Activated naive CD8-positive, alpha-beta T cell (primary cell): ENCODE measurements around the gene DCAKD.
A peak's percentile ranks its signal among the peaks of the same experiment; 100 is the strongest.

Experiments
- H3K27ac Mint-ChIP-seq: one replicate; pipeline ENCODE4 v1.8.0; 2021; ENCODE audit warnings: mixed read lengths
- H3K27me3 Mint-ChIP-seq: one replicate; pipeline ENCODE4 v1.8.0; 2021; ENCODE audit warnings: mixed read lengths
- H3K36me3 Mint-ChIP-seq: one replicate; pipeline ENCODE4 v1.8.0; 2021; ENCODE audit warnings: mixed read lengths
- H3K4me1 Mint-ChIP-seq: one replicate; pipeline ENCODE4 v1.8.0; 2021; ENCODE audit warnings: low read depth, mixed read lengths
- H3K4me3 Mint-ChIP-seq: one replicate; pipeline ENCODE4 v1.8.0; 2021; ENCODE audit warnings: mild to moderate bottlenecking, mixed read lengths
- H3K9me3 Mint-ChIP-seq: one replicate; pipeline ENCODE4 v1.8.0; 2021; ENCODE audit warnings: low read depth, mixed read lengths

DCAKD gene, protein sequence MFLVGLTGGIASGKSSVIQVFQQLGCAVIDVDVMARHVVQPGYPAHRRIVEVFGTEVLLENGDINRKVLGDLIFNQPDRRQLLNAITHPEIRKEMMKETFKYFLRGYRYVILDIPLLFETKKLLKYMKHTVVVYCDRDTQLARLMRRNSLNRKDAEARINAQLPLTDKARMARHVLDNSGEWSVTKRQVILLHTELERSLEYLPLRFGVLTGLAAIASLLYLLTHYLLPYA

DNA sequence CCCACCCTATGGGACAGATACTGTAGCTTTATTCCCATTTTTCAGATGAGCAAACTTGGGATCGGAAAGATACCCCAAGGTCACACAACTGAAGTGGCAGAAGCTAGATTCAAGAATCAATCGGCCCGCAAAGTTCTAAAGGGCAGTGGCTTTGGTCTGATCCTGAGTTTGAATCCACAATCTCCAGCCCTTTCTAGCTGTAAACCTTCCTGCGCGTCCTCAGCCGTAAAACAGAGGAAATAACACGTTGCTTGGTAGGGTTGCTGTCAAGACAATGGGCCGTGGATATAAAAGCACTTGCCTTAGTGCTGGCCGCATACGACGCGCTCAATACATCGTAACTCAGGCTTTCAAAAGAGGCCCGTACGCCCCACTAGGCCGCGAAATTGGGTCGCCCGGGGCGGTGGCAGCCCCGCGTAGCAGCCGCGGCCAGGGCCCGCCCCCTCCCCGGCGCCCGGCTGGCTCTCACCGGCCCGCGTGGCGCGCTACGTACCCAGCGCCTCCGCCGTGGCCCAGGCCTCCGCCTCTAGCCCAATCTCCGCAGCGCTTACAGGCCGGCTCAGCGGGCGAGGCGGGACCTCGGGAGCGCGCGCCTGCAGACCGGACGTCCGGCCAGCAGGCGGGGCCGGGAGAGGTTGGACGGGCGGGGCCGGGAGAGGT is at the start of gene DCAKD:
Gene DCAKD (minus strand): TSS at position 573 of the 660 bp plus-strand sequence. CDS start 16,747 bp downstream, outside the sequence.
- no peaks in the 10 kb centered on the region for H3K27me3 Mint-ChIP-seq
- H3K4me1 Mint-ChIP-seq: peaks cover 41% of the 10 kb centered on the region
- peak within 1 kb of the TSS; percentile 91 for H3K4me3 Mint-ChIP-seq
- peak within 1 kb of the TSS; percentile 98 for H3K27ac Mint-ChIP-seq
- no peaks in the 10 kb centered on the region for H3K9me3 Mint-ChIP-seq
- H3K36me3 Mint-ChIP-seq: no peaks in the 10 kb centered on the region

DNA sequence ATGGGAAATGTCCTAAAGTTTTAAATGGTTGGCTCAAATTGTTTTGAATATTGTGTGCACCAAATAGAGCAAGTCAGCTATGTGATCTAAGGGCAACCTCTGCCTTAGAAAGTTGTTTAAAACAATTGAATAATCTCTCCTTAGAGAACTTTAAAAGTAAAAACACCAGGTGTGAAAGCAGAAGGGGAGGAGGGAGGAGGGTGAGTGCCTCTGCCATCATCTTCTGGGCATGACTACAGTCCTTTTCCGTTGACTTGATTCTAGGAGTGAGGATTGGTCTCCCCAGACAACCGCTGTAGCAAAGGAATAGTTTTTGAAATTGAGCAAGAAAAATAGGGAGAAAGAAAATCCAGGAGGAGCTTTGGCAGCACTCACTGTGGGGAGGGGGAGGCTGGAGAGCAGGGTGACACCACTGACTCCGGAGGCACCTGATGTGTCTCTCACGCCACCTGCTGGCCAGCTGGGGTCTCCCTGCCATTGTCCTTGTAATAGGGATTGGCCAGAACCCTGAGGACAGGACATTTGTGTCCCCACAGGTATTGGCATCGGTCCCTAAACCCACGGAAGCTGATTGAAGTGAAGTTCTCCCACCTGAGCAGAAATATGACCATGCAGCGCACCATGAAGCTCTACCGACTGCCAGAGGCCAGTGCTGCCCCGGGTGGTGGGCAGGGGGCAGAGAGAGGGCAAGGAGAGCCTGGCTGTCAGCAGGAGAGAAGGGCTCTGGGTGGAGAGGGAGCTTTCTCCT is 47.6 kb upstream of the DCAKD start:
- peaks cover 5% of the 10 kb centered on the region for H3K36me3 Mint-ChIP-seq
- no peaks in the 10 kb centered on the region for H3K27me3 Mint-ChIP-seq
- no peaks in the 10 kb centered on the region for H3K9me3 Mint-ChIP-seq
- peaks cover 2% of the 10 kb centered on the region for H3K4me1 Mint-ChIP-seq
- no peak overlapping the region for H3K27ac Mint-ChIP-seq
- H3K4me3 Mint-ChIP-seq: no peak overlapping the region

DNA sequence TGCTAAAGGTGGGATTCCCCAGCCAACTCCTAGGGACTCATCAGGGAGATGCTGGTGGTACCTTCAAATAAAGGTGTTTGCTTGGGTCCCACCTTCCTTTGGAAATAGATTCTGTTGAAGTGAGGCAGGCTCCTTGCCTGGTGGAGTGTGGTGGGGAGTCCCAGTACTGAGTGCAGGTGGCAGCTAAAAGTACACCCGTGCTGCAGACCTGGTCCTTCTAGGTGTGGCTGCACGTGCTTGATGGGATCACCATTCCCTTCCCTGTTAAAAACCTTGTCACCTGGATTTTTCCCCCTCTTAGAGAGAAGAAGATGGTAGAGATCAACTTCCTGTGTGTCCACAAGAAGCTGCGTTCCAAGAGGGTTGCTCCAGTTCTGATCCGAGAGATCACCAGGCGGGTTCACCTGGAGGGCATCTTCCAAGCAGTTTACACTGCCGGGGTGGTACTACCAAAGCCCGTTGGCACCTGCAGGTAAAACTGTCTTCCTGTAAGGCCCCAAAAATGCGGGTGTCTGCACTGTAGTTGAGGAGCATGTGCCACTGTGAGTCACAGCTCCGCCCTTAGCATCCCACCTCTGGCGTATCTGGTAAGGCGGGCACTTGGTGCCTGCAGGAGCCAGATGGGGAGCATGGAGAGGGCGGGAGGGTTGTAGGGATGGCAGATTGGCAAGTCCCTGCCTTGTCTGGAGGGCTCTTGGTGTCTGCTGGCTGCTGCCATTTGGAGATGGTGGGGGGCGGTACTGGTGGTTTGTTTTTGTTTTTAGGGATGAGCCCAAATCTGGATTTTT is 46.8 kb upstream of the DCAKD start:
- Mint-ChIP-seq H3K4me3 (no peak overlapping the region), H3K27me3 (no peaks in the 10 kb centered on the region), H3K36me3 (peaks cover 5% of the 10 kb centered on the region), H3K9me3 (no peaks in the 10 kb centered on the region), H3K4me1 (peaks cover 2% of the 10 kb centered on the region), H3K27ac (no peak overlapping the region)

DNA sequence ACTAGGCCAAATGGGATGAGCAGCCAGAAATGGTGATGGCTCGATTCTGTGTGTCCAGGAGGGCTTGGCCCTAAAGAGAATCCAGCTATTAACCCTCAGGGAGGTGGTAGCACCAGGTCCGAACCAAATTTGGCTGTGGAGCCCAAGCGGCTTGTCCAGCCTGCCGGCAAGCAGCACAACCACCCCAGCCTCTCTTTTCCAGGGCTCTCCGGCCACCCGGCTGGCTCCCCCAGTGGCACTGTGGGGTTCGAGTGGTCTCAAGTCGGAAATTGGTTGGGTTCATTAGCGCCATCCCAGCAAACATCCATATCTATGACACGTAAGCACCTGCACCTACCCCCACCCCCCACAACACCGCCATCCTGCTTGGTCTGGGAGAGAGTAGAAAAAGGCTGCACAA is 45.5 kb upstream of the DCAKD start:
- Mint-ChIP-seq H3K4me3 (no peak overlapping the region), H3K36me3 (peaks cover 5% of the 10 kb centered on the region), H3K27me3 (no peaks in the 10 kb centered on the region), H3K9me3 (no peaks in the 10 kb centered on the region), H3K4me1 (peaks cover 2% of the 10 kb centered on the region), H3K27ac (no peak overlapping the region)

DNA sequence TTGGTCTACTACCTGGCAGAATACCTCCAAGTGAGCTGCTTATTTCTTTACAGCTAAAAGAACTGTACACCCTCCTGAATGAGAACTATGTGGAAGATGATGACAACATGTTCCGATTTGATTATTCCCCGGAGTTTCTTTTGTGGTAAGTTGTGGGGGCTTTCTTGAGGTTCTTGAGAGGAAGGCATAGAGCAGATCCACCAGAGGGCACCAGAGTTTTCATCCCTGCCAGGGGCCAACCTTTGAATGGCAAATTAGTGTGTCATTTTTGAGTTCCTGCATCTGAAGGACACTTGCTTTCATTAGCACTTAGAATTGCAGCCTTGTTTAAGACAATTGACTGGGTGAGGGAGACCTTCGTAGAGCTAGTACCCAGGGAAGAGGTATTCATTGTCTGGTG is 44.7 kb upstream of the DCAKD start:
- H3K4me1 Mint-ChIP-seq: peaks cover 2% of the 10 kb centered on the region
- no peaks in the 10 kb centered on the region for H3K27me3 Mint-ChIP-seq
- H3K9me3 Mint-ChIP-seq: no peaks in the 10 kb centered on the region
- no peak overlapping the region for H3K4me3 Mint-ChIP-seq
- H3K27ac Mint-ChIP-seq: no peak overlapping the region
- peaks cover 5% of the 10 kb centered on the region for H3K36me3 Mint-ChIP-seq

DNA sequence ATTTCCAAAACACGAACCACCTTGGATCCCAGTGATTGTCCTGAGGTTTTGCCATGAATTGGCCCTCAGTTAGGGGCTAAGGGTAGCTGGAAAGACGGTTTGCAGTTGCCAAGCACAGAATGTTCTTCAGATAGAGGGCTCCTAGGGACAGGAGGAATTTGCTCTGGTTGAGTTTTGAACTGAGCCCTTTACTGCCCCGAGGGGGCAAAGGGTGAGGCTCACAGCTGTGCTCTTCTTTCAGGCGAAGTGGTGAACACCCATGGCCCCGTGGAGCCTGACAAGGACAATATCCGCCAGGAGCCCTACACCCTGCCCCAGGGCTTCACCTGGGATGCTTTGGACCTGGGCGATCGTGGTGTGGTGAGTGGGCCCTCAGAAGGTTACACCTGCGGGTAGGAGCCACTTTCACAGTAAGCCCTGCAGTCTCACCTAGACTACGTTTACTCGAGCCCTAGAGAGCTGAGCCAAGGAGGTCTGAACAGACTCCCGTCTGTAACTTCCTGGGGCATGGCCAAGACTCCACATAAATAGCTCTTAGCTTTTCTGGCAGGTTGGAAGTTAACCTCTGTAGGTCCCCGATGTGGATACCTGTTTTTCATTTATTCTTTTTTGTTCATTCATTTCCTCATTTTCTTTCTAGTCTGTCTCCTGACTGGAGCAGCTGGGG is 42.1 kb upstream of the DCAKD start:
- Mint-ChIP-seq H3K9me3 (no peaks in the 10 kb centered on the region), H3K27ac (no peak overlapping the region), H3K4me1 (peaks cover 2% of the 10 kb centered on the region), H3K27me3 (no peaks in the 10 kb centered on the region), H3K4me3 (no peak overlapping the region), H3K36me3 (peaks cover 2% of the 10 kb centered on the region)

DNA sequence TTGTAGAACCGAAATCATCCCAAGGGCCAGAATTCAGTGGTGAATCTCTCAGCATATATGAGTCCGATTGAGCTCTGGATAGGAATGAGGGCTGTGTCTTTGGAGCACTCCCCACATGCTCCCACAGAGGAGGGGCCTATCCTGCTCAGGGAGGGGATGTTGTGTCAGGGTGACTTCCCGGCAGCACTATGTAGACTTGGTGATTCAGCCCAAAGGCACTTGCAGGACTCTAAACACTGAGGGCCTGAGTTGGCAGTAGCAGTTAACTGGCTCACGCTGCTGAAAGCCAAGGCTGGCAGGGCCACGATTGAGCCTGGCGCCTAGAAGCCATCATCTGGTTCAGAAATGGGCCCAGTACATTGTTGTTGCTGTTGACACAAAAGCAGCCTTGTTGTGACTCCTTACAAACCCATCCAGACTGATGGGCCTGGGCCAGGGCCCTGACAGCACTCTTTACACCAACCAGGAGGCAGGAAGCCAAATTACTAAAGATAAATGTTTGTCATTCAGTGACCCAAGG is 41.5 kb upstream of the DCAKD start:
- Mint-ChIP-seq H3K9me3 (no peaks in the 10 kb centered on the region), H3K27ac (no peak overlapping the region), H3K4me1 (peaks cover 4% of the 10 kb centered on the region), H3K27me3 (no peaks in the 10 kb centered on the region), H3K36me3 (peaks cover 2% of the 10 kb centered on the region), H3K4me3 (no peak overlapping the region)

DNA sequence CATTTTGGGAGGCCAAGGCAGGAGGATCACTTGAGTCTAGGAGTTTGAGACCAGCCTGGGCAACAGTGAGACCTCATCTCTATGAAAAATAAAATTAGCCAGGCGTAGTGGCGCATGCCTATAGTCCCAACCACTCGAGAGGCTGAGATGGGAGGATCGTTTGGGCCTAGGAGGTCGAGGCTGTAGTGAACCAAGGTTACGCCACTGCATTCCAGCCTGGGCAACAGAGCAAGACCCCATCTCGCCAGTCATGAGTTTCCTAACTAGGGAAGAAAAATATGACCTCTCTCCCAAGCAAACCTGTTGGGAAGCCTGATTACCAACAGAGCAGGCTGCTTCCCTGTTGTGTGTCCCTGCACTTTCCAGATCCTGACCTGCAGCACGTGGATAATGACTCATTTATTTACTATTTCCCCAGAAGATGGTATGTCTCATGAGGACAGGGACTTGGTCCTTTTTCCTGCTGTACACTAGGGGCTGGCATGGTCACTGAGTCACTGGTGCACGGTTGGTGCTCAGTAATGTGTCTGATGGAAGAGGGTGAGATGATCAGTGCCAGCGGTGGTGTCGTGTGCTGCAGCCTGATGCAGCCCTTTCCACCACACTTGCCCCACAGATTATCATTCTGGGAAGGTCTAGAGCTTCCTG is 40.5 kb upstream of the DCAKD start:
- Mint-ChIP-seq H3K27ac (no peak overlapping the region), H3K4me1 (peaks cover 2% of the 10 kb centered on the region), H3K36me3 (no peaks in the 10 kb centered on the region), H3K27me3 (no peaks in the 10 kb centered on the region), H3K4me3 (no peak overlapping the region), H3K9me3 (no peaks in the 10 kb centered on the region)

DNA sequence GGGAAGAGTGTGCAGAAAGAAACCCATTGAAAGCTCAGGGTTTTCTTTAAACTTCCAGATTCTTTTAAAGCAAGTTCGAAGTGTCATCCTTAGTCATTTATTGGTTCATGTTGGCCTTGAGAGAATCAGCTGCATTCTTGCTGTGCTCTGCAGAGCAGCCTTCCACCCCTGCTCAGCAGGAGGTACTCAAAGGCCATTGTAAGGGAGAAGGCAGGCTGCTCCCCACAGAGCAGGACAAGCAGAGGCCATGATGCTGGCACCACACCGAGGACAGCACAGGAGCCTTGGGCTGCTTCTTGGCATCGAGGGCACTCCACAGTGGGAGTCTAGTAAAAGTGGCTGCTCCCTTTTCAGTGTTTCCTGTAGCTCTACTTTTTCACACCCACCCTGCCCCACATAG is 39.3 kb upstream of the DCAKD start:
- Mint-ChIP-seq H3K36me3 (no peaks in the 10 kb centered on the region), H3K27ac (no peak overlapping the region), H3K27me3 (no peaks in the 10 kb centered on the region), H3K4me3 (no peak overlapping the region), H3K4me1 (peaks cover 2% of the 10 kb centered on the region), H3K9me3 (no peaks in the 10 kb centered on the region)

DNA sequence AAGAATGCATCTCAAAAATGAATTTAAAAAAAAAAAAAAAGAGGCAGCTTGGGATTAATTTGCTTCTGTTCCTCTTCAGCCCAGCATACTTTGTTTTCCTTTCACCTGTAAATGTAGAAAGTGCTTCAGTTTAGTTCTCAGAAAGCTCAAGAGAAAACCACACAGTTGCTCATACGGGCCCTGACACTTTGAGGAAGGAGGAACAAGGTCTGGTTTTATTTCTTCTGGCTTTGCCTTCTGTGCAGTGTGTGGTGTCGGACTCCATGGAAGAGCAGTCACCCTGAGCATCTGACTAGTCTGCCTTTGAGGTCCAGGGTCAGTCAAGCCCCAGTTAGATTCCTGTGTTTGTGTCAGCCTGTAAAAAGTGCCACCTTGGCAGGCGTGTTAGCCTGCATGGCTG is 37.3 kb upstream of the DCAKD start:
- no peaks in the 10 kb centered on the region for H3K27me3 Mint-ChIP-seq
- H3K27ac Mint-ChIP-seq: no peak overlapping the region
- H3K4me1 Mint-ChIP-seq: peaks cover 2% of the 10 kb centered on the region
- no peak overlapping the region for H3K4me3 Mint-ChIP-seq
- no peaks in the 10 kb centered on the region for H3K9me3 Mint-ChIP-seq
- H3K36me3 Mint-ChIP-seq: peaks cover 3% of the 10 kb centered on the region

DNA sequence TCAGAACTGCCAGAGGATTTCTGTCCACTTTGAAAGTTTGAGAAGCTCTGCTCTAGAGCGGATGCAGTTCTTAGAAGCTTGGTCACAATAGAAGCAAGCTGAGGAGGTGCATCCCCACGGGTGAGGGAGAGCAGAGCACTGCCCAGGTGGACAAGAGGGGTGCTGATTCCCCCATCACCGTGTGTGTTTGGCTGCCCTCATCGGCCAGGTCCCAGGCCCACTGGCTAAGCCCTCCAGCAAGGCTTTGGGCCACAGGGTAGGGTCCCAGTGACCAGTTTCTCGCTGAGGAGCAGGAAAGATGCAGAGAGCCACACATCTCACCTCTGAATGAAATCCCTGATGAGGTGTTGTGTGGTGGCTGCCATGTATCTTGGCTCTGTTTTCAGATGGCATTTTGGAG is 36.5 kb upstream of the DCAKD start:
- Mint-ChIP-seq H3K4me3 (no peak overlapping the region), H3K36me3 (peaks cover 3% of the 10 kb centered on the region), H3K27me3 (no peaks in the 10 kb centered on the region), H3K4me1 (peaks cover 2% of the 10 kb centered on the region), H3K27ac (no peak overlapping the region), H3K9me3 (no peaks in the 10 kb centered on the region)

DNA sequence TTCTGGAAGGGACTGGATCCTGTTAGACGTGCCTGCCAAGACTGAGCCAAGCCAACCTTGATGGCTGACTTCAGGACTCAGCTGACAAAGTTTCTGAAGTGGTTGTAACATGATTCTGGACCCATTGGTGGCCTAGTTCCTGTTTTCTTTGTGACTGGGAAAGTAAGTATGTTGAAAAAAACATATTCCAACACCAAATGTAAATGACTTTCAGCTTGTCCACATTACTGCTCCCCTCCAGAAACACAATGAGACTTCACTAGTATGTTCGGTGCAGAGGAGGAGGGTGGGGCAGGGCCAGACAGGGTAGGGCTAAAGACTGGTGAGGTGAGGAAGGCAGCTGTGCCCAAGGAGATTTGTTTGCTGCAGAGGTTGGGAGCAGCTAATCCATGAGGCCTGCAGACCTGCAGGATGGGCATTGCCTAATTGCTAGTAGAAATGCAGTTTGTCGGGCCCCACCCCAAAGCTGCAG is 36.1 kb upstream of the DCAKD start:
- H3K36me3 Mint-ChIP-seq: peaks cover 3% of the 10 kb centered on the region
- peaks cover 2% of the 10 kb centered on the region for H3K4me1 Mint-ChIP-seq
- H3K9me3 Mint-ChIP-seq: no peaks in the 10 kb centered on the region
- no peaks in the 10 kb centered on the region for H3K27me3 Mint-ChIP-seq
- no peak overlapping the region for H3K4me3 Mint-ChIP-seq
- no peak overlapping the region for H3K27ac Mint-ChIP-seq

DNA sequence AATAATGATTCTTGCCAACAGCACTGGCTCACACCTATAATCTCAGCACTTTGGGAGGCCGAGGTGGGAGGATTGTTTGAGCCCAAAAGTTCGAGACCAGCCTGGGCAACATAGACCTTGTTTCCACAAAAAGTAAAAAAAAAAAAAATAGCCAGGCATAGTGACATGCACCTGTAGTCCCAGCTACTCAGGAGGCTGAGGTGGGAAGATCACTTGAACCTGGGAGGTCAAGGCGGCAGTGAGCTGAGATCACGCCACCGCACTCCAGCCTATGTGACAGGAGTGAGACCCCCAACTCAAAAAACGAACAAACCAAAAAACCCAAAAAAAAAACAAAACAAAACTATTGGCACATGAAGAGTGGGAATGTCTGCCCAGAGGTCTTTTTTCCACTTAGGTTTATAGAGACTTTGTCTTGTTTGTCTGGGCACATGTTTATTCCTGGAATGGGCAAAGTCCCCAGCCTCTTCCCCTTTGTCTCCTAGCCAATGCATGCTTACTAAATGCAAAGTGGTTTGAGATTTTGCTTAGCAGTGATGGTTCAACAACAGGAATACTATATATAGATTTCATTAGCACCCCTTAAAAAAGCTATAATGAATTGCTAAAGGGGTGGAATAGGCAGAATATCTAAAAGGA is 35.6 kb upstream of the DCAKD start:
- Mint-ChIP-seq H3K27ac (no peak overlapping the region), H3K4me1 (peaks cover 2% of the 10 kb centered on the region), H3K4me3 (no peak overlapping the region), H3K9me3 (no peaks in the 10 kb centered on the region), H3K27me3 (no peaks in the 10 kb centered on the region), H3K36me3 (peaks cover 3% of the 10 kb centered on the region)
